ENCODE results near the gene MED28.

The MED28 gene

DNA sequence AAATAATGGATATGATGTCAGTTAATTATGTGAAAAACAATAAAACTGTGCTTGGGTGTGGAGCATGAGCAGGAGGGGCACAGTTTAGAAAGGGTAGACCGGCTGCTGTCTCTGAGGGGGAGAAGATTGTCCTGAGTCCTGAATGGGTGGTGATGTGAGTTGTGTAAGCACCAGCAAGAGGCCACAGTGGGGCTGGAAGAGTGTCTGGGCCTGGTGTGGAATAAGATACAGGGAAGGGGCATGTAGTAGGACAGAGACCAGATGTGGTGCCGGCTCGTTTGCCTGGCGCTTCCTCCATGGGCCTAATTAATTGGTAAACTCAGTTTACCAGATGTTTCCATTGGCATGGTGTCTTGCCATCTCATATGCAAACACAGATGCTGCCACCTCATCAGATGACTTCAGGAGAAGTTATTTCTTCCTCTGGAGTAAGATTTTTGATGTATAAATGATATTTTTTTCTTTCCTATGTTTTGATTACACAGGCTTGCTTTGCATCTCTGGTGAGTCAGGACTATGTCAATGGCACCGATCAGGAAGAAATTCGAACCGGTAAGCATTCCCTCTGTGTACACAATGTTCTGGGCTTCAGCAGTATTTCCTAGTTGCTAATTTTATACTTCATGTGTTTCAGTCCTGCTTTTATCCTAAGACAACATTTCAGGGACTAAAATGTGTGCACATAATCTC lies 5.1 kb downstream of the MED28 start:
- TF ChIP-seq ZC3H10 (CRISPR knock-in tag; IDR thresholded peaks at IDR 0.05) (no peak), BACH2 (CRISPR knock-in tag; IDR thresholded peaks at IDR 0.05; ENCODE audit: borderline replicate concordance) (no peak), GLIS3 (CRISPR knock-in tag; IDR thresholded peaks at IDR 0.05) (no peak), ZNF70 (CRISPR knock-in tag; IDR thresholded peaks at IDR 0.05) (no peak), ESRRG (CRISPR knock-in tag; IDR thresholded peaks at IDR 0.05) (no peak), OSR1 (CRISPR knock-in tag; IDR thresholded peaks at IDR 0.05) (no peak), ZFP30 (CRISPR knock-in tag; IDR thresholded peaks at IDR 0.05) (no peak), TCF4 (CRISPR knock-in tag; IDR thresholded peaks at IDR 0.05; ENCODE audit: borderline replicate concordance) (no peak), PPARA (CRISPR knock-in tag; IDR thresholded peaks at IDR 0.05; ENCODE audit: borderline replicate concordance) (no peak)
- TF ChIP-seq, protein P1, sequence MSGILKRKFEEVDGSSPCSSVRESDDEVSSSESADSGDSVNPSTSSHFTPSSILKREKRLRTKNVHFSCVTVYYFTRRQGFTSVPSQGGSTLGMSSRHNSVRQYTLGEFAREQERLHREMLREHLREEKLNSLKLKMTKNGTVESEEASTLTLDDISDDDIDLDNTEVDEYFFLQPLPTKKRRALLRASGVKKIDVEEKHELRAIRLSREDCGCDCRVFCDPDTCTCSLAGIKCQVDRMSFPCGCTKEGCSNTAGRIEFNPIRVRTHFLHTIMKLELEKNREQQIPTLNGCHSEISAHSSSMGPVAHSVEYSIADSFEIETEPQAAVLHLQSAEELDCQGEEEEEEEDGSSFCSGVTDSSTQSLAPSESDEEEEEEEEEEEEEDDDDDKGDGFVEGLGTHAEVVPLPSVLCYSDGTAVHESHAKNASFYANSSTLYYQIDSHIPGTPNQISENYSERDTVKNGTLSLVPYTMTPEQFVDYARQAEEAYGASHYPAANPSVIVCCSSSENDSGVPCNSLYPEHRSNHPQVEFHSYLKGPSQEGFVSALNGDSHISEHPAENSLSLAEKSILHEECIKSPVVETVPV (CRISPR knock-in tag; IDR thresholded peaks at IDR 0.05): no peak
- no peak for ATAC-seq

- peak; percentile 59; the same call in 2 of the 3 replicates for ATAC-seq
- TF ChIP-seq ZNF70 (CRISPR knock-in tag; IDR thresholded peaks at IDR 0.05) (no peak), TCF4 (CRISPR knock-in tag; IDR thresholded peaks at IDR 0.05; ENCODE audit: borderline replicate concordance) (no peak), CSDC2 (CRISPR knock-in tag; IDR thresholded peaks at IDR 0.05) (no peak), ARNTL (CRISPR knock-in tag; IDR thresholded peaks at IDR 0.05; ENCODE audit: borderline replicate concordance, low read depth) (no peak), ZFP3 (CRISPR knock-in tag; IDR thresholded peaks at IDR 0.05) (no peak), ZC3H10 (CRISPR knock-in tag; IDR thresholded peaks at IDR 0.05) (no peak), PATZ1 (CRISPR knock-in tag; IDR thresholded peaks at IDR 0.05; ENCODE audit: borderline replicate concordance) (no peak), ESRRG (CRISPR knock-in tag; IDR thresholded peaks at IDR 0.05) (no peak), GLIS3 (CRISPR knock-in tag; IDR thresholded peaks at IDR 0.05) (no peak), OSR1 (CRISPR knock-in tag; IDR thresholded peaks at IDR 0.05) (no peak), SNAI2 (CRISPR knock-in tag; IDR thresholded peaks at IDR 0.05) (no peak), TSHZ2 (CRISPR knock-in tag; IDR thresholded peaks at IDR 0.05) (no peak)
- TF ChIP-seq, protein P1 (CRISPR knock-in tag; IDR thresholded peaks at IDR 0.05): no peak
- TF ChIP-seq, protein P2, sequence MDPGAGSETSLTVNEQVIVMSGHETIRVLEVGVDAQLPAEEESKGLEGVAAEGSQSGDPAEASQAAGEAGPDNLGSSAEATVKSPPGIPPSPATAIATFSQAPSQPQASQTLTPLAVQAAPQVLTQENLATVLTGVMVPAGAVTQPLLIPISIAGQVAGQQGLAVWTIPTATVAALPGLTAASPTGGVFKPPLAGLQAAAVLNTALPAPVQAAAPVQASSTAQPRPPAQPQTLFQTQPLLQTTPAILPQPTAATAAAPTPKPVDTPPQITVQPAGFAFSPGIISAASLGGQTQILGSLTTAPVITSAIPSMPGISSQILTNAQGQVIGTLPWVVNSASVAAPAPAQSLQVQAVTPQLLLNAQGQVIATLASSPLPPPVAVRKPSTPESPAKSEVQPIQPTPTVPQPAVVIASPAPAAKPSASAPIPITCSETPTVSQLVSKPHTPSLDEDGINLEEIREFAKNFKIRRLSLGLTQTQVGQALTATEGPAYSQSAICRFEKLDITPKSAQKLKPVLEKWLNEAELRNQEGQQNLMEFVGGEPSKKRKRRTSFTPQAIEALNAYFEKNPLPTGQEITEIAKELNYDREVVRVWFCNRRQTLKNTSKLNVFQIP (CRISPR knock-in tag; IDR thresholded peaks at IDR 0.05; ENCODE audit: borderline replicate concordance, low read depth): no peak
- TF ChIP-seq, protein P3, sequence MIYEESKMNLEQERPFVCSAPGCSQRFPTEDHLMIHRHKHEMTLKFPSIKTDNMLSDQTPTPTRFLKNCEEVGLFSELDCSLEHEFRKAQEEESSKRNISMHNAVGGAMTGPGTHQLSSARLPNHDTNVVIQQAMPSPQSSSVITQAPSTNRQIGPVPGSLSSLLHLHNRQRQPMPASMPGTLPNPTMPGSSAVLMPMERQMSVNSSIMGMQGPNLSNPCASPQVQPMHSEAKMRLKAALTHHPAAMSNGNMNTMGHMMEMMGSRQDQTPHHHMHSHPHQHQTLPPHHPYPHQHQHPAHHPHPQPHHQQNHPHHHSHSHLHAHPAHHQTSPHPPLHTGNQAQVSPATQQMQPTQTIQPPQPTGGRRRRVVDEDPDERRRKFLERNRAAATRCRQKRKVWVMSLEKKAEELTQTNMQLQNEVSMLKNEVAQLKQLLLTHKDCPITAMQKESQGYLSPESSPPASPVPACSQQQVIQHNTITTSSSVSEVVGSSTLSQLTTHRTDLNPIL (CRISPR knock-in tag; IDR thresholded peaks at IDR 0.05; ENCODE audit: low read depth): no peak
Observed at GRCh38 chr4:17623451-17624001, 9.1 kb downstream of the MED28 start.

Measured in SK-N-SH treated with all-trans-retinoic acid at 6 μM for 48 hours (cell line).